NCI-H2227 (cell line): ENCODE results near the gene CST8.

Experiments
- DNase-seq: peaks from one replicate; lab custom pipeline; 2025; ENCODE audit not compliant: unreplicated experiment; lab: John Stamatoyannopoulos, UW

The CST8 gene

DNA sequence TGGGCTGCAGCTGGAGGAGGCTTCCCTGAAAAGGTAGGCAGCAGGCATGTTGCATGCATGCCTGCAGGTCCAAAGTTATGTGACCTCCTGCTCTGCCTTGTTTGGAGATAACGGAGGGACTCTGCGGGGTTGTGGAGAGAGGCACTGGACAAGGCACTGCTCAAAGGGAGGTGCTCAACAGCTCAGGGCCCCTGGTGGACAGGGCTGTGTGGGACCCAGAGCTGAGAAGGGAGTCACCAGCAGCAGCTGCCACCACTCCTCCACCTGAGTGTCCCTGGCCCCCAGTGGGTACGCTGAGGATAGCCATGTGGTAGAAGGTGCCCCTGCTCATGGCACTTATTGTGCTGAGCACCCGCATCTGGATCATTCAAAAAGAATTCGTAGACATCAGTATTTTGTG is 15.5 kb upstream of the CST8 start:
- no peak for DNase-seq

DNA sequence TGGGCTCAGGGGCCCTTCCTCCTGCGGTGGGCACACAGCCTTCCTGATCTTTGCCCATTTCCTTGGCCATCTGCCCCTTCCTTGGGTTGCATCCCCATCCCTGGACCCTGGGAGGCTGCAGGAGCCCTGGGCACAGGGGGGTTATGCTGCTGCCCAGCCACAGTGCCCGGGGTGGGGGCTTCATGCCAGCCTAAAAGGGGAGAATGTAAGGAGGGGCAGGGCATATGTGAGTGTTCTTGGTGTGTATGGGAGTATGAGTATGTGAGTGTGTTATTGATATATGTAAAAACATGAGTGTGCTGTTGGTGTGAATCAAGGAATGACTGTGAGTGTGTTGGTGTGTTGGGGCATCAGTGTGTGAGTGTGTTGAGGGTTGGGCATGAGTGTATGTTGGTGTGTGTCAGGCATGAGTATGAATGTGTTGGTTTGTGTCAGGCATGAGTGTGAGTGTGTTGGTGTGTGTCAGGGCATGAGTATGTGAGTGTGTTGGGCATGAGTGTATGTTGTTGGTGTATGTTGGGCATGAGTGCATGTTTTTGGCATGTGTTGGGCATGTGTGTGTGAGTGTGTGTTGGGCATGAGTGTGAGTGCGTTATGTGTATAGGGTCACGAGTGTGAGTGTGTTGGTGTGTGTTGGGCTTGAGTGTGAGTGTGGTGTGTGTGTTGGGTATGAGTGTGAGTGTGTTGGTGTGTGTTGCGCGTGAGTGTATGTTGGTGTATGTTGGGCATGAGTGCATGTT is 14.7 kb upstream of the CST8 start:
- no peak for DNase-seq

GRCh38 chr20:23477223-23477622 is 13.7 kb upstream of the CST8 start:
- DNase-seq = no peak

DNA sequence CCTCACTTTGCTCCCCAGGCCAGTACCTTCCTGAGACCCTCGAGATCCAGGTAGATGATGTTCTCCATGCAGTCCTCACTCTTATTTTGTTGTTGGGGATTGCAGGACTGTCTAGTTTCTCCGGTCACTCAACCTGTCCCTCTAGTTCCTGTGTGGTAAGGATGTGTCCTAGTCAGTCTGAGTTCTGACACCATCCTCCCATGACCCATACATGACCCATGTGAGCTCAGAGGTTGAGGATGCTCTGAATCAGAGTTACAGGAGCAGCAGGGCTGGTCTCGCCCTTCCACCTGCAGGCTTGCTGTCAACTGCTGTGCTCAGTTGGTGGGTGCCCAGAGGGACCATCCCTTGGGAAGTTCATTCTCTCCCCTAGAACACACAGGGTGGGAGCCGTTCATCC is 11.9 kb upstream of the CST8 start:
- no peak for DNase-seq

DNA sequence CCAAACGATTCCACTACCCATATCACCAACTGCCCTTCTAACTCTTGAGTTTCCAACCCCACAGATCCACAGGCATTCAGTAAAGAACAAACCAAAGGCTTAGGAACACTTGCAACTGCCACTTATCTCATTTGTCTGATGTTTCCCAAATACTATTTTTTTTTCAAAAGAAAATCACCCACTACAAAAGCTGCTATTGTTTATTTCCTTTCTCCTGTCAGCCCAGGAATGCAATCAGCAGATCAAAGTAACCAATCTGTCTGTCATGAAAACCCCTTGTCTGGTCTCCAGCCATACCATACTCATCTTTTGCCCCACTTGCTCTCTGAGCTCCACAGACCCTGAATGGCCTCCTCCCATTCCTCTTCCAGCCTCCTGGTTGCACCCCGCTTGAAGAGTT is 8.8 kb upstream of the CST8 start:
- DNase-seq = no peak

DNA sequence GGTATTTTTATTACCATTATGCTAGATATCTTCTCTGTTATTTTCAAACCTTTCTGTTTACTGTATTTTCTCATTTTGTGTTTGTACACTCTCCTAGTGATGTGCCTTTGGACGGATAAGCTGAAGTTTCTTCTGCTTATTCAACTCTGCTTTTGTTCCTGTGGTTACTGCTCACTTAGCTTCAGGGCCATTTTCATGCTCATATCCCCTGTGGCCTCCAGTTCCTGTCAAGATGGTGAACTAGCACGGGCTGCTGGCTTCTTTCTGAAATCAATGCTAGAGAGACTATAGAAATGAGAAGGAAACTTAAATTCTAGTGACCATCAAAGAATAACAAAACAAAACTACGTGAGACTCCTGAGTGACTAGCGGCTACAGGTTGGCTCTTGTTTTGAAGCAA is 6.8 kb upstream of the CST8 start:
- no peak for DNase-seq

DNA sequence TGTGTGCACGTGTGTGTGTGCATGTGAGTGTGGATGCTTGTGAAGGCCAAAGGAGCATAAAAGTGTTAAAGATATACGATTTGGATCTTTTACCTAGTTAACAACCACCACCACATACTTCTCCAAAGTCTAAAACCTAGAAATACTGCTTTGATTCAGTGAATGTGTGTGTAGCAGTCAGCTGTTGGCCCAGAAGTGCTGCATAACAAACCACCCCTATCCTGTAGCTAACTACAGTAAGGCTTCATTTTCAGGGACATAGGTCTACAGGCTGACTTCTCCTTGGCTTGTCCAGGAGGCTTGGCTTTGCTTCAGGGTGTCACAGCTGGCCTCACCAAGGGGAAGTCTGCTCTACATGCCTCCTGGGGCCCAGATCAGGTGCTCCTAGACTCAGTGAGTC is 2.4 kb upstream of the CST8 start:
- no peak for DNase-seq

DNA sequence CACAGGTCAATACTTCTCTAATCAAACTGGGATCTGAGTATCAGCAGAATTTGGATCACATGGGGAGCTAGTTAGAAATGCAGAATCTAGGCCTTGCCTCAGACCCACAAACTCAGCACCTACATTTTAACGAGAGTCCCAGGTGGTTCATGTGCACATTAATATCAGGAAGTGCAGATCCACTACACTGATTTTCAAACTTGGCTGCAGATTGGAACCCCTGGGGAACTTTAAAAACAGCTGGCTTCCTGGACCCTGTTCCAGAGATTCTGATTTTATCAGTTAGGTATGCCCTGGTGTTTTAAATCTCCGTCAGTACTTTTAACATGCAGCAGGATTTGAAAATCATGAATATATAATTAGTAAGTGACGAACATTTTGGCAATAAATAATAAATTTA is 1.9 kb upstream of the CST8 start:
- DNase-seq = no peak

GRCh38 chr20:23492292-23492691 is 1.4 kb downstream of the CST8 start:
- DNase-seq = no peak

DNA sequence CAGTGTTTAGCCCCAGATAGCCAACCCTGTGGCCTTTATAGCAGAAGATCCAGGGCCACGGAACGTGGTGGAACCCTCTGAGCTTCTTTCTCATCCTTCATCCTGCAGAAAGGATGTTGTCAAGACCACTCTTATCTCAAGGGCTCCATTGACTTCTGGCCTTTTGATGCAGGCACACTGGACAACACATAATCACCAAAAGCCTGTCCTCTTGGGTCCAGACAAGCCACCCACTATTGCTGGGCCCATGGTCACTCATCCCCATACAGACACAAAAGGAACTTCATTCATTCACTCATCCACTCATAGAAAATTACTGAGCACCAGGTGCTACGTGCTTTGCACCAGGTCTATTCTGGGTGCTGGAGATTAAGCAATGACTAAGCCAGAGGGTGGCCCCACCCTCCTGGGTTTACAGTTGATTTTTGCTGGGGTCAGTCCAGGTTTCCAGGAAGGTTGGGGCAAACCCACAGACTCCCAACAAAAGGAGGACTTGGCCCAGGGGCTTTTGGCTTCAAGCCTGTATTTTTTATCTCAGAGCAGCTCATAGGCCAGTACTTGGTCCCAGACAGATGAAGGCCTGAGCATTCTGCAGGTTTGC is 2.4 kb downstream of the CST8 start:
- DNase-seq = no peak

DNA sequence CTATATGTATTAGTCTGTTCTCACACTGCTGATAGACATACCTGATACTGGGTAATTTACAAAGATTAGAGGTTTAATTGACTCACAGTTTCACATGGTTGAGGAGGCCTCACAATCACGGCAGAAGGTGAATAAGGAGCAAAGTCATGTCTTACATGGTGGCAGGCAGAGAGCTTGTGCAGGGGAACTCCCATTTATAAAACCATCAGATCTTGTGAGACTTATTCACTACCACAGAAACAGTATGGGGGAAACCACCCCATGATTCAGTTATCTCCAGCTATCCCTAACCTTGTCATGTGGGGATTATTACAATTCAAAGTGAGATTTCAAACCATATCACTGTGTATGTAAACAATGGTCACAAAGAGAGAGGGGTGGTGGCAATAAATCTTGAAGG is 6.6 kb downstream of the CST8 start:
- DNase-seq = no peak

GRCh38 chr20:23501926-23502325 is 11.0 kb downstream of the CST8 start:
- no peak for DNase-seq

DNA sequence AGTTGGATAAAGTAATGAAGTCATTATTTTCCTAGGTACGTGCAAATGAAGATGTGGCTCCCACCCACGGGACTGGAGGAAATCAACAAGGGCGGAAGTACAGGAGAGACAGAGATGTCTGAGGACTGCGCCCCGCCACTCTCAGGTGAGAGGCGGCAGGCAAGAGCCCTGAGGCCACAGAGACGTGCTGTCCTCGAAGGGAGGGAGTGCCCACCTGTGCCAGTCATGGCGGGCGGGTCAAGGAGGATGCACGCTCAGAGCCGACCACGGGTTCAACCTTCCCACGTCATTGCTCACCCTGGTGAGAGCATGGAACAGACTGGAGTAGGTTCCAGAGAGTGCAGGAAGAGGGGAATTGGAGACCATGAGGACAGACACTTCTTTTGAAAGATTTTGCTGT is 12.7 kb downstream of the CST8 start:
- no peak for DNase-seq

DNA sequence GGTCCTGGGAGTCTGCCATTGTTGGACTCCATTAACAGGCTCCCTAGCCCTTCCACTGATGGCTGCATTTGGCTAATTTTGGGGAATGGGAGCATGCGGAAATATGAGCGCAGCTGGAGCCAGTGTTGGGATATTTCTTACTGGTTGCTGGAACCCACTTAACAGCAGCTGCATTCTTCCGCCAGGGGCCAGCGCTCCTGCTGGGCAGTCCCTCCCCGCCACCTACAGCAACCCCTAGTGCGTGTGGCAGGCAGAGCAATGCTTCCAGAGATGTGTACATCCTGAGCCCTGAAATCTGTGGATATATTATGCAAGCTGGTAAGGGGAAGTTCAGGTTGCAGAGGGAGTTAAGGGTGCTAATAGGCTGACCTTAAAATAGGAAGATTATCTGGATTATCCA is 16.4 kb downstream of the CST8 start:
- no peak for DNase-seq

GRCh38 chr20:23508449-23509229 is 17.7 kb downstream of the CST8 start:
- DNase-seq = no peak

- no peak for DNase-seq
These were observed 18.5 kb downstream of the CST8 start for GRCh38 chr20:23509247-23509913.

GRCh38 chr20:23510000-23510590 is 19.2 kb downstream of the CST8 start:
- no peak for DNase-seq

- DNase-seq = no peak
These were observed 22.2 kb downstream of the CST8 start for GRCh38 chr20:23513164-23513563.

GRCh38 chr20:23514848-23515247 is 23.9 kb downstream of the CST8 start:
- DNase-seq = no peak

GRCh38 chr20:23515250-23515939 is 24.5 kb downstream of the CST8 start:
- DNase-seq = no peak

DNA sequence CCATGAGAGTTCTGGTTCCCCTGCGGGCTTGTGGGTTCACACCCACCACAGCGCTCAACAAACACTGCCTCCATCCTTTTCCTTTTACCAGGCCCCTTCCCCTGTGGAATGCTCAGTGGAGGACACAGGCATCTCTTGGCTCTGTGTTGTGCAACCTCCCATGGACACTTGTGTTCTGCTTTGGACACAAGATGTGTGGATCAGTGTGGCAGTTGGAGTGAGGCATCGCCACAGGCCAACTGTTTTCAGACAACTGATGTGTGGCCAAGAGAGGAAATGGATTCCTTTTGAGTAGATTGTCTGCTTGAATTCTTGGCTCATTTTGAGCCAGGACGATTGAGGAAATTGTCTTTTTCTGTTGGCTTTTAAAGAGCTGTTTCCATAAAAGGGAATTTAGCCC is 26.8 kb downstream of the CST8 start:
- no peak for DNase-seq
